HepG2 (cell line): Measurements from ENCODE around the gene SBSN. TPM values are rescaled to one million over a fixed set of nuclear protein-coding genes. Genes with fewer than 3 reads are reported as not detected.

Experiments
- ARNT ChIP-seq: fragments of 450-650 bp; IDR thresholded peaks from 2 replicates; pipeline ENCODE4 v1.6.1; 2017
- CC2D1A ChIP-seq: sonication (generic); formaldehyde crosslinking; IDR thresholded peaks from 2 replicates; pipeline ENCODE4 v1.8.1; 2023; ENCODE audit warnings: mild to moderate bottlenecking, missing genetic modification reagents
- CENPT ChIP-seq: sonication (generic); formaldehyde crosslinking; IDR thresholded peaks from 2 replicates; pipeline ENCODE4 v1.8.0; 2022; ENCODE audit warnings: low read depth, mild to moderate bottlenecking, moderate library complexity, missing genetic modification reagents
- ELF1 ChIP-seq: sonication (generic); formaldehyde crosslinking; IDR thresholded peaks from 2 replicates; pipeline ENCODE4 v1.4.0; 2020; ENCODE audit warnings: missing genetic modification reagents
- FOXK1 ChIP-seq: sonication (generic); formaldehyde crosslinking; IDR thresholded peaks from 2 replicates; pipeline ENCODE4 v1.4.0; 2020; ENCODE audit warnings: low read depth, missing genetic modification reagents, borderline replicate concordance
- FOXP1 ChIP-seq, 2 experiments: fragments of 450-650 bp in 1 of 2; IDR thresholded peaks; 2 replicates each; pipeline ENCODE4 v1.6.1; 2017 to 2018; ENCODE audit warnings: antibody characterized with exemption in 1 of 2
- GZF1 ChIP-seq: sonication (generic); formaldehyde crosslinking; IDR thresholded peaks from 2 replicates; pipeline ENCODE4 v1.5.1; 2020; ENCODE audit warnings: mild to moderate bottlenecking, missing genetic modification reagents
- KAT7 ChIP-seq: IDR thresholded peaks from 2 replicates; pipeline ENCODE4 v1.6.1; 2018; ENCODE audit warnings: borderline replicate concordance, missing compliant biosample characterization
- MLLT10 ChIP-seq: sonication (generic); formaldehyde crosslinking; IDR thresholded peaks from 2 replicates; pipeline ENCODE4 v1.4.0; 2020; ENCODE audit warnings: missing genetic modification reagents
- RELA ChIP-seq: sonication (generic); formaldehyde crosslinking; IDR thresholded peaks from 2 replicates; pipeline ENCODE4 v1.4.0; 2020; ENCODE audit warnings: missing genetic modification reagents
- SRSF1 ChIP-seq: fragments of 200-400 bp; formaldehyde crosslinking; optimal IDR thresholded peaks from 2 replicates; pipeline ENCODE3; 2017; ENCODE audit warnings: mild to moderate bottlenecking, low read depth, low read length, moderate library complexity
- ZKSCAN5 ChIP-seq: sonication (generic); formaldehyde crosslinking; IDR thresholded peaks from 2 replicates; pipeline ENCODE4 v1.5.1; 2020; ENCODE audit warnings: mild to moderate bottlenecking, missing genetic modification reagents
- ZNF382 ChIP-seq: sonication (generic); formaldehyde crosslinking; IDR thresholded peaks from 2 replicates; pipeline ENCODE4 v1.5.0; 2020; ENCODE audit warnings: missing genetic modification reagents, mild to moderate bottlenecking, borderline replicate concordance
- ZNF549 ChIP-seq: sonication (generic); formaldehyde crosslinking; IDR thresholded peaks from 2 replicates; pipeline ENCODE4 v1.5.0; 2020; ENCODE audit warnings: missing genetic modification reagents
- ZNF614 ChIP-seq: IDR thresholded peaks from 2 replicates; pipeline ENCODE4 v1.6.1; 2018; ENCODE audit warnings: missing biosample characterization, missing genetic modification reagents, inconsistent platforms, borderline replicate concordance
- ZNF75D ChIP-seq: sonication (generic); formaldehyde crosslinking; IDR thresholded peaks from 2 replicates; pipeline ENCODE4 v1.8.1; 2023; ENCODE audit warnings: missing genetic modification reagents, mild to moderate bottlenecking, borderline replicate concordance
- polyA plus RNA-seq, 8 experiments: library from polyadenylated mRNA; depleted of rRNA in 3 of 8; stranded (reverse) in 7 of 8; unstranded in 1 of 8; fragments of >200 nt; fragmentation: Illumina TruSeq in 4 of 8; extraction: Trizol in 4 of 8; gene quantifications; 2 replicates each; pipeline versions ENCODE4 v1.2.1 to v1.2.3, GENCODE V29; 2011 to 2016; ENCODE audit warnings: low read depth in 4 of 8, missing spikeins in 1 of 8, mixed read lengths in 1 of 8; ENCODE audit not compliant: insufficient read depth in 1 of 8
- total RNA-seq, 5 experiments: library from RNA; depleted of rRNA; stranded (reverse); fragments of >200 nt; fragmentation: Illumina TruSeq; extraction: Trizol; gene quantifications; 2 replicates each; pipeline ENCODE4 v1.2.3, GENCODE V29; 2016; ENCODE audit warnings: low read depth in 1 of 5
- TF ChIP-seq, protein P1 (sequence below): sonication (generic); formaldehyde crosslinking; IDR thresholded peaks from 2 replicates; pipeline ENCODE4 v1.4.0; 2020; ENCODE audit warnings: missing genetic modification reagents
- TF ChIP-seq, protein P2 (sequence below): sonication (generic); formaldehyde crosslinking; IDR thresholded peaks from 2 replicates; pipeline ENCODE4 v1.4.0; 2020; ENCODE audit warnings: mild to moderate bottlenecking, missing genetic modification reagents
- TF ChIP-seq, protein P3 (sequence below): sonication (generic); formaldehyde crosslinking; IDR thresholded peaks from 2 replicates; pipeline ENCODE4 v1.5.1; 2020; ENCODE audit warnings: missing genetic modification reagents, mild to moderate bottlenecking, borderline replicate concordance
- TF ChIP-seq, protein P4 (sequence below): sonication (generic); formaldehyde crosslinking; conservative IDR thresholded peaks from 2 replicates; pipeline ENCODE4 v1.4.0; 2020; ENCODE audit warnings: mild to moderate bottlenecking, missing genetic modification reagents, moderate library complexity

SBSN gene
- total and polyA plus RNA-seq, 2 of the 13 experiments (the other 11 are each of a cell fraction or from before 2014, with no cell fraction given), result not detected

DNA sequence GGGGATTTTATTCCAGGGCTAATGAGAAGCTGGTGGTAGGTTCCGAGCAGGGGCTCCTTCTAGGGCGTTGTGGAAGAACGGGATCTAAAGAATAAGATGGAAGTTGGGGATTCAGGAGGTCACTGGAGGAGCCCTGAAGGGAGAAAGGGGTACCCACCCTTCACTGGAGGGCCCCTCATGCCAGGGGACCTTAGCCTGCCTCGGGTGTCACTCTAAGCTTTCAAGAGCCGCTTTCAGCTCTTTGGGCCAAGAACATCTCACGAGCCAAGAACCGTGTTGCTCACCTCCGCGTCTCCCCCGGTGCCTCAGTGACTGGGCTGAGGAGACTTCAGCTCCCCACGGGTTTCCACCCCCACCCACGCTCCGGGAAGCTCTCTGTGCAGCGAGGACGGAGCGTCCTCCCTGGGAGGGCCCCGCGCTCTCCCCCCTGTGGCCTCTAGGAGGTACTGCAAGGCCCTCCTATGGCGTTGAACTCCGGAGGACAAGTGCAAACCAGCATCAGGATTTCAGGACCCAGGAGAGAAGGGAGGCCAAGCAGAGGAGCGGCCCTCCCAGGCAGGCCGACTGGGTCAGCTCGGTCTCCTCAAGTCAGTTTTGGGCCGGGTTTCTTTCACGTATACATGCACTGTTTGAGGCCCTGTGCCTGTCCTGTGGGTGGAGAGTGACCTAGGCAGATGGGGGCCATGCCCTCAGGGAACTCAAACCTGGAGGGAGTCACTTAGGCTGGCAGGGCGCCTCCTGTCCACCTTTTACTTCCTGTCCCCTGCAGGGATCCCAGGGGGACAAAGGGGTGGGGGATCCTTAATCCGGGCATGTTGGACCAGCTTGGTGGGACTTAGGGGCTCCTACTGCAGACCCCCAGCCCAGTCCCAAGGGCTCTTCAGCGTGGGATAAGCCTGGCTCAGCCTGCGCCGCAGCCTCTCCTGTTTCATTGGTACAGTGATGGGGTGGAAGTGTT lies 32.7 kb downstream of the SBSN start (continued):
- no peak for TF ChIP-seq ZNF382 (CRISPR knock-in tag)
- no peak for TF ChIP-seq ZNF549 (CRISPR knock-in tag)
- TF ChIP-seq, protein P1, sequence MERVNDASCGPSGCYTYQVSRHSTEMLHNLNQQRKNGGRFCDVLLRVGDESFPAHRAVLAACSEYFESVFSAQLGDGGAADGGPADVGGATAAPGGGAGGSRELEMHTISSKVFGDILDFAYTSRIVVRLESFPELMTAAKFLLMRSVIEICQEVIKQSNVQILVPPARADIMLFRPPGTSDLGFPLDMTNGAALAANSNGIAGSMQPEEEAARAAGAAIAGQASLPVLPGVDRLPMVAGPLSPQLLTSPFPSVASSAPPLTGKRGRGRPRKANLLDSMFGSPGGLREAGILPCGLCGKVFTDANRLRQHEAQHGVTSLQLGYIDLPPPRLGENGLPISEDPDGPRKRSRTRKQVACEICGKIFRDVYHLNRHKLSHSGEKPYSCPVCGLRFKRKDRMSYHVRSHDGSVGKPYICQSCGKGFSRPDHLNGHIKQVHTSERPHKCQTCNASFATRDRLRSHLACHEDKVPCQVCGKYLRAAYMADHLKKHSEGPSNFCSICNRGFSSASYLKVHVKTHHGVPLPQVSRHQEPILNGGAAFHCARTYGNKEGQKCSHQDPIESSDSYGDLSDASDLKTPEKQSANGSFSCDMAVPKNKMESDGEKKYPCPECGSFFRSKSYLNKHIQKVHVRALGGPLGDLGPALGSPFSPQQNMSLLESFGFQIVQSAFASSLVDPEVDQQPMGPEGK (CRISPR knock-in tag), result peak; percentile 52
- no peak for TF ChIP-seq MLLT10 (CRISPR knock-in tag)
- TF ChIP-seq, protein P2, sequence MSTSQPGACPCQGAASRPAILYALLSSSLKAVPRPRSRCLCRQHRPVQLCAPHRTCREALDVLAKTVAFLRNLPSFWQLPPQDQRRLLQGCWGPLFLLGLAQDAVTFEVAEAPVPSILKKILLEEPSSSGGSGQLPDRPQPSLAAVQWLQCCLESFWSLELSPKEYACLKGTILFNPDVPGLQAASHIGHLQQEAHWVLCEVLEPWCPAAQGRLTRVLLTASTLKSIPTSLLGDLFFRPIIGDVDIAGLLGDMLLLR (CRISPR knock-in tag), result no peak
- TF ChIP-seq, protein P3, sequence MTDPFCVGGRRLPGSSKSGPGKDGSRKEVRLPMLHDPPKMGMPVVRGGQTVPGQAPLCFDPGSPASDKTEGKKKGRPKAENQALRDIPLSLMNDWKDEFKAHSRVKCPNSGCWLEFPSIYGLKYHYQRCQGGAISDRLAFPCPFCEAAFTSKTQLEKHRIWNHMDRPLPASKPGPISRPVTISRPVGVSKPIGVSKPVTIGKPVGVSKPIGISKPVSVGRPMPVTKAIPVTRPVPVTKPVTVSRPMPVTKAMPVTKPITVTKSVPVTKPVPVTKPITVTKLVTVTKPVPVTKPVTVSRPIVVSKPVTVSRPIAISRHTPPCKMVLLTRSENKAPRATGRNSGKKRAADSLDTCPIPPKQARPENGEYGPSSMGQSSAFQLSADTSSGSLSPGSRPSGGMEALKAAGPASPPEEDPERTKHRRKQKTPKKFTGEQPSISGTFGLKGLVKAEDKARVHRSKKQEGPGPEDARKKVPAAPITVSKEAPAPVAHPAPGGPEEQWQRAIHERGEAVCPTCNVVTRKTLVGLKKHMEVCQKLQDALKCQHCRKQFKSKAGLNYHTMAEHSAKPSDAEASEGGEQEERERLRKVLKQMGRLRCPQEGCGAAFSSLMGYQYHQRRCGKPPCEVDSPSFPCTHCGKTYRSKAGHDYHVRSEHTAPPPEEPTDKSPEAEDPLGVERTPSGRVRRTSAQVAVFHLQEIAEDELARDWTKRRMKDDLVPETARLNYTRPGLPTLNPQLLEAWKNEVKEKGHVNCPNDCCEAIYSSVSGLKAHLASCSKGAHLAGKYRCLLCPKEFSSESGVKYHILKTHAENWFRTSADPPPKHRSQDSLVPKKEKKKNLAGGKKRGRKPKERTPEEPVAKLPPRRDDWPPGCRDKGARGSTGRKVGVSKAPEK, result no peak
- TF ChIP-seq FOXK1 (CRISPR knock-in tag), result no peak
- TF ChIP-seq, protein P4, sequence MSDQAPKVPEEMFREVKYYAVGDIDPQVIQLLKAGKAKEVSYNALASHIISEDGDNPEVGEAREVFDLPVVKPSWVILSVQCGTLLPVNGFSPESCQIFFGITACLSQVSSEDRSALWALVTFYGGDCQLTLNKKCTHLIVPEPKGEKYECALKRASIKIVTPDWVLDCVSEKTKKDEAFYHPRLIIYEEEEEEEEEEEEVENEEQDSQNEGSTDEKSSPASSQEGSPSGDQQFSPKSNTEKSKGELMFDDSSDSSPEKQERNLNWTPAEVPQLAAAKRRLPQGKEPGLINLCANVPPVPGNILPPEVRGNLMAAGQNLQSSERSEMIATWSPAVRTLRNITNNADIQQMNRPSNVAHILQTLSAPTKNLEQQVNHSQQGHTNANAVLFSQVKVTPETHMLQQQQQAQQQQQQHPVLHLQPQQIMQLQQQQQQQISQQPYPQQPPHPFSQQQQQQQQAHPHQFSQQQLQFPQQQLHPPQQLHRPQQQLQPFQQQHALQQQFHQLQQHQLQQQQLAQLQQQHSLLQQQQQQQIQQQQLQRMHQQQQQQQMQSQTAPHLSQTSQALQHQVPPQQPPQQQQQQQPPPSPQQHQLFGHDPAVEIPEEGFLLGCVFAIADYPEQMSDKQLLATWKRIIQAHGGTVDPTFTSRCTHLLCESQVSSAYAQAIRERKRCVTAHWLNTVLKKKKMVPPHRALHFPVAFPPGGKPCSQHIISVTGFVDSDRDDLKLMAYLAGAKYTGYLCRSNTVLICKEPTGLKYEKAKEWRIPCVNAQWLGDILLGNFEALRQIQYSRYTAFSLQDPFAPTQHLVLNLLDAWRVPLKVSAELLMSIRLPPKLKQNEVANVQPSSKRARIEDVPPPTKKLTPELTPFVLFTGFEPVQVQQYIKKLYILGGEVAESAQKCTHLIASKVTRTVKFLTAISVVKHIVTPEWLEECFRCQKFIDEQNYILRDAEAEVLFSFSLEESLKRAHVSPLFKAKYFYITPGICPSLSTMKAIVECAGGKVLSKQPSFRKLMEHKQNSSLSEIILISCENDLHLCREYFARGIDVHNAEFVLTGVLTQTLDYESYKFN, result no peak; the same call in 1 of the 2 replicates
- no peak for TF ChIP-seq KAT7 (CRISPR knock-in tag)
- no peak for TF ChIP-seq GZF1 (CRISPR knock-in tag)
- no peak for TF ChIP-seq RELA (CRISPR knock-in tag)
- no peak for TF ChIP-seq ELF1
- TF ChIP-seq ZKSCAN5, result no peak
- TF ChIP-seq ARNT, result no peak
- no peak for TF ChIP-seq FOXP1 (IDR thresholded peaks at IDR 0.05)
- TF ChIP-seq FOXP1 (CRISPR knock-in tag; IDR thresholded peaks at IDR 0.05), result no peak
- TF ChIP-seq CENPT (CRISPR knock-in tag), result no peak
- TF ChIP-seq CC2D1A, result no peak
- TF ChIP-seq SRSF1, result peak; percentile 32
- peak; percentile 49; the same call in 1 of the 2 replicates for TF ChIP-seq ZNF614 (CRISPR knock-in tag)
- no peak for TF ChIP-seq ZNF75D (CRISPR knock-in tag)
